ENCODE results near the gene APBB1IP. TPM values are rescaled to one million over a fixed set of nuclear protein-coding genes. Genes with fewer than 3 reads are reported as not detected.
A peak's percentile ranks its signal among the peaks of the same experiment; 100 is the strongest.

The APBB1IP gene
- total and polyA plus RNA-seq, 2 of the 8 experiments (the other 6 are each of a cell fraction or from before 2014, with no cell fraction given) = 0.05 TPM; not detected in 1

GRCh38 chr10:26528048-26528447, 89.9 kb downstream of the APBB1IP start:
- Histone ChIP-seq H2BK15ac (ENCODE audit: low read length) (no peak overlapping the region), H4K8ac (ENCODE audit: extremely low read depth, insufficient read depth, low read length) (no peak overlapping the region)
- TF ChIP-seq TAF7 (optimal IDR thresholded peaks at IDR 0.05; ENCODE audit: borderline replicate concordance, low read depth, low read length) (no peak), SP4 (IDR thresholded peaks at IDR 0.05; ENCODE audit: low read length) (no peak), JUND (IDR thresholded peaks at IDR 0.05; ENCODE audit: low read length) (no peak)

More at GRCh38 chr10:26528048-26528447, 89.9 kb downstream of the APBB1IP start:
- DNase-seq (ENCODE audit: low read depth in 1 of 2, low spot score in 2 of 2) (no peak), FAIRE-seq (no peak)
- no peak overlapping the region for H4K91ac ChIP-seq (replicated peaks; ENCODE audit: insufficient read length, low read length)
- WGBS, 2 experiments (ENCODE audit: extremely low coverage in 1 of 2, insufficient coverage in 1 of 2, insufficient read length in 1 of 2, insufficient replicate concordance in 2 of 2, low coverage in 1 of 2, low lambda C conversion rate in 2 of 2, missing lambda C conversion rate in 1 of 2) = 88% methylated on average over 5 of the region's 5 CpGs; no CpG with 5 or more reads in 1 of the 2 experiments
- H2AFZ ChIP-seq (ENCODE audit: low read length) = peak overlapping the region; percentile 29; the same call in 1 of the 2 replicates
- H3K23me2 ChIP-seq (ENCODE audit: low read depth, low read length) = no peaks in the 10 kb centered on the region
- no peaks in the 10 kb centered on the region for H3K27me3 ChIP-seq (replicated peaks in 1 of 4; ENCODE audit: control insufficient read depth in 3 of 4, extremely low read depth in 1 of 4, insufficient read depth in 3 of 4, low read length in 3 of 4)
- H2BK120ac ChIP-seq (replicated peaks; ENCODE audit: low read depth, low read length) = no peak overlapping the region
- H3K9ac ChIP-seq (replicated peaks in 1 of 4; ENCODE audit: extremely low read depth in 1 of 4, low read depth in 3 of 4, low read length in 3 of 4) = no peak overlapping the region
- H4K5ac ChIP-seq (ENCODE audit: insufficient read length, low read depth, low read length) = no peak overlapping the region
- H2BK5ac ChIP-seq (ENCODE audit: low read depth, low read length) = no peak overlapping the region
- H3K4me2 ChIP-seq (ENCODE audit: insufficient read depth in 1 of 2, low read depth in 2 of 2, low read length in 2 of 2) = no peak overlapping the region
- no peaks in the 10 kb centered on the region for H3K36me3 ChIP-seq (ENCODE audit: control insufficient read depth in 2 of 4, insufficient read depth in 4 of 4, low read length in 3 of 4)
- H2AK5ac ChIP-seq (ENCODE audit: low read depth, low read length) = no peak overlapping the region
- H3K18ac ChIP-seq (ENCODE audit: extremely low read depth, low read length) = no peak overlapping the region
- H2BK20ac ChIP-seq (ENCODE audit: low read length) = no peak overlapping the region
- H2BK12ac ChIP-seq (ENCODE audit: low read depth, low read length) = no peak overlapping the region
- no peaks in the 10 kb centered on the region for H4K20me1 ChIP-seq (replicated peaks in 1 of 2; ENCODE audit: control insufficient read depth in 1 of 2, insufficient read depth in 2 of 2, low read length in 2 of 2)
- no peak overlapping the region for H3K4me3 ChIP-seq (ENCODE audit: extremely low read depth in 1 of 4, insufficient read depth in 2 of 4, low read depth in 3 of 4, low read length in 4 of 4)
- CTCF ChIA-PET (ENCODE audit: partially characterized antibody) = interaction anchor here (0.7 to 1.7 kb wide), 3 partner anchors 12 to 28 kb away, joined by 3 to 4 read pairs (median 3); no protein-coding TSS in a partner anchor
- H3K4ac ChIP-seq (replicated peaks; ENCODE audit: insufficient read length, low read depth, low read length) = no peak overlapping the region
- no peak overlapping the region for H3K27ac ChIP-seq (ENCODE audit: low read depth, low read length)
- H3K23ac ChIP-seq (ENCODE audit: insufficient read length) = no peak overlapping the region
- POLR2A ChIA-PET (ENCODE audit: partially characterized antibody) = no interaction called here
- no peaks in the 10 kb centered on the region for H3K4me1 ChIP-seq (replicated peaks in 1 of 4; ENCODE audit: control insufficient read depth in 3 of 4, insufficient read depth in 4 of 4, low read length in 3 of 4)
- H3K14ac ChIP-seq (ENCODE audit: insufficient read length) = no peak overlapping the region
- no peak overlapping the region for H3K56ac ChIP-seq (replicated peaks; ENCODE audit: insufficient read length, low read depth, low read length)
- H3K79me2 ChIP-seq (ENCODE audit: control insufficient read depth in 1 of 2, insufficient read depth in 2 of 2, low read length in 2 of 2) = no peaks in the 10 kb centered on the region
- no peaks in the 10 kb centered on the region for H3K9me3 ChIP-seq (ENCODE audit: insufficient read depth in 2 of 2, low read depth in 1 of 2, low read length in 1 of 2)
- H3K79me1 ChIP-seq (ENCODE audit: low read depth, low read length) = no peaks in the 10 kb centered on the region

Measured in H1 (cell line).